ENCODE data around the gene PPP1CC.

- TF ChIP-seq CTCF (IDR thresholded peaks at IDR 0.05) (no peak), POLR2AphosphoS5 (IDR thresholded peaks at IDR 0.05; ENCODE audit: low read depth, low read length) (no peak), SIN3A (IDR thresholded peaks at IDR 0.05; ENCODE audit: borderline replicate concordance, low read depth, low read length) (no peak), FOXJ3 (CRISPR knock-in tag; IDR thresholded peaks at IDR 0.05) (no peak), JUND (IDR thresholded peaks at IDR 0.05) (no peak), USF2 (IDR thresholded peaks at IDR 0.05; ENCODE audit: borderline replicate concordance, low read depth, low read length) (no peak), EZH2phosphoT487 (IDR thresholded peaks at IDR 0.05; ENCODE audit: borderline replicate concordance, low read depth) (no peak), GABPA (IDR thresholded peaks at IDR 0.05; ENCODE audit: low read depth) (no peak), EP300 (IDR thresholded peaks at IDR 0.05; ENCODE audit: borderline replicate concordance in 1 of 2, low read depth in 1 of 2, low read length in 1 of 2) (no peak)
Measured at GRCh38 chr12:110720516-110720915, 22.2 kb downstream of the PPP1CC start.

Data from SK-N-SH (cell line).